HG03108 (cell line): ENCODE data around the gene SLC25A53.

Source experiments
- ATAC-seq: cut with Tn5 transposase; IDR thresholded peaks from one replicate; pipeline ENCODE4 v1.9.1; 2021; ENCODE audit warnings: moderate library complexity; ENCODE audit not compliant: unreplicated experiment

SLC25A53 gene, protein sequence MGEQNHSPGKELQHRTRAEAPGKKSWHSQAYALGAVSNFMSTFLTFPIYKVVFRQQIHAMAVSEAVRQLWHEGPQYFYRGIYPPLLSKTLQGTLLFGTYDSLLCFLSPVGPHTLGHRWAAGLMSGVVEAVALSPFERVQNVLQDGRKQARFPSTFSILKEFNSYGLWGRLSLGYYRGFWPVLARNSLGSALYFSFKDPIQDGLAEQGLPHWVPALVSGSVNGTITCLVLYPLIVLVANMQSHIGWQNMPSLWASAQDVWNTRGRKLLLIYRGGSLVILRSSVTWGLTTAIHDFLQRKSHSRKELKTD

GRCh38 chrX:104156630-104157529, at the start of gene SLC25A53:
TSS of gene SLC25A53 (minus strand) at chrX:104157009. CDS start at chrX:104105257, 51,752 bp downstream.
- peak; percentile 91 for ATAC-seq

DNA sequence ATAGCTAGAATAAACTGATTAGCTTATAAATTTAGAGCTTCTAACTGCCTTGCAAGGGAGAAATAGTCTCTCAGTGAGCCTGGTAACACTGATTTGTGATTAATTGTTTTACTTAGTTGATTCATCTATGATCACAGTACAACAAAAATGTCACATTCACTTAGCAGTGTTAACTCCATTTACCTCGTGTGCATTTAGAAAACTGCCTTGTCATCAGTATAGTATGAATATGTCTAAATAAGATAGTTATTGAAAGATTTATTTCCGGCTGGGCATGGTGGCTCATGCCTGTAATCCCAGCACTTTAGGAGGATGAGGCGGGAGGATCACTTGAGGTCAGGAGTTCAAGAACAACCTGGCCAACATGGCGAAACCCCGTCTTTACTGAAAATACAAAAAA, 48.7 kb upstream of the SLC25A53 start:
- ATAC-seq = no peak

DNA sequence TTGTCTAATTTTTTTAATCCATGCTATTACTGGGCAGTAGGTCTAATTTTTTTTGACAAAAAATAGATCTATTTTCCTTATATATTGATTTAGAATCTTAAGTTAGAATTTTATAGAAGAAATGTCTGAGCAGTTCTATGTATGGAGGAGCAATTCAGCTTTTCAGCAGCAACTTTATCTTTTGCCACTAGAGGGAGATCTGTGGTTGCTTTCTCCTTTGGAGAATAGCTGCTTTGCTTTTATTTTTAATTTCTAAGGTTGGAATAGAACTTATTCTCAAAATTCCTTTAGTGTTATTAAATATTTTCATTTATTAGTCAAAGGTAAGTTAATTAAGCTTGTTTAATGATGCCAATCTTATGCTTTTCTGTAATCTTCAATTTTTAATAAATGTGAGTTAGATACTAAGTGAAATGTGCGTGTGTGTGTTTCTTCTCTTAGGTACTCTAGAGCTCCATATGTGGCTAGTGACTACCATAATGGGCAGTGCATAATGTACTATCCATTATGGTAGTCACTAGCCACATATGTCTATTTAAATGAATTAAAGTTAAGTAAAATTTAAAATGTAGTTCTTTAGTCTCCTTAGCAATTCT, 38.8 kb upstream of the SLC25A53 start:
- ATAC-seq = no peak

GRCh38 chrX:104195013-104195412, 38.2 kb upstream of the SLC25A53 start:
- ATAC-seq = no peak

GRCh38 chrX:104193485-104193884, 36.7 kb upstream of the SLC25A53 start:
- ATAC-seq = no peak

DNA sequence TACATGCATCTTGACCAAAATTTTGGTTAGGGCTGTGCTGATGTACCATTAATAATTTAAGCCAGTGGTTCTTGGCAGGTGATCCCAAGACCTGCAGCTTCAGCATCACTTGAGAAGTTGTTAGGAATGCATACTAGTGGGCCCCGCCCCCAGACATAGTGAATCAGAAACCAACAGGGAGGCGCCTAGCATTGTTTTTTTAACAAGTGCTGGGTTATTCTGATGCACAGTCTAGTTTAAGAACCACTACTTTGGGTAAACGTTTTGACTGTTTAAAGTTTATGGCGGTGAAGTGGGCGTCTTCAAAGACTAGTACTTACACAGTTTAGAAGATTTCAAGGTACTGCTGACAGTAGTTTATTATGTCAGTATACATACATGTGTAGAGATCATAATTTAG, 33.0 kb upstream of the SLC25A53 start:
- no peak for ATAC-seq

GRCh38 chrX:104187931-104188330, 31.1 kb upstream of the SLC25A53 start:
- no peak for ATAC-seq

DNA sequence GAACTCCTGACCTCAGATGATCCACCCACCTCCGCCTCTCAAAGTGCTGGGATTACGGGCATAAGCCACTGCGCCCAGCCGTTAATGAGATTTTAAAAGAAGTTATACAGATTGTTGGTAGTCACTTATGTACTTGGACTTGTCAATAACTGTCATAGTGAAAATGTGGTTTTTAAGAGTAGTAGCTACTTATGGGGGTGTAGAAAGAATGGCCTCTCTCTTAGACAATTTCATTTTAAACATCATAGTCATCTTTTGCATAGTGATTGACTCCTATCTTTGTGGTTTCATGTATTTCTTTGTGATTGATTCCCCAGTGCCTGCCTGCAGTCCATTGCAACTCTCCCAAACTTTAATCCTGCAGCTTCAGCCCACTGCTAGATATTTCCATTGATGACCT, 26.9 kb upstream of the SLC25A53 start:
- ATAC-seq = no peak

DNA sequence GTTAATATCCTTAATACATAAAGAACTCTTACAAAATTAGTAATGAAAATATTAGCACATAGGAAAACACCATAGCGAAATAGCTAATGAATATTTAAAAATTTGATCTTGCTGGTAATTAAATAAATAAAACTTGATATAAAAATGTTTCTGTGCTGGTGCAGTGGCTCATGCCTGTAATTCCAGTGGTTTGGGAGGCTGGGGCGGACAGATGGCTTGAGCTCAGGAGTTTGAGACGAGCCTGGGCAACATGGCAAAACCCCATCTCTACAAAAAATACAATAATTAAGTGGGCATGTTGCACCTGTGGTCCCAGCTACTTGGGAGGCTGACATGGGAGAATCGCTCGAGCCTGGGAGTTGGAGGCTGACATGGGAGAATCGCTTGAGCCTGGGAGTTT, 17.0 kb upstream of the SLC25A53 start:
- ATAC-seq = no peak

DNA sequence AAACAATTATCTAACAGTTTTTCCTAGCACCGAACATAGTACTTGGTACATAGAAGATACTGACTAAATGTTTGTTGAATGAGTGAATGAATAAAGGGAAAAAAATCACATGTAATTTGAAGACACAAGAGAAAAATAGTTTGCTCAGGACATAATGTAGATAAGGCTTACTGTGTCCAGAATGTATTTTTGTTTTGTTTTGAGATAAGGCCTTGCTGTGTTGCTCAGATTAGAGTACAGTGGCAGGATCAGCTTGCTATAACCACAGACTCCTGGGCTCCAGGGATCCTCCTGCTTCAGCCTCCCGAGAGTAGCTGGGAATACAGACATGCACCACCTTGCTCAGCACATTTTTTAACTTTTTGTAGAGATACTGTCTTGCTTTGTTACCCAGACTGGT, 16.0 kb upstream of the SLC25A53 start:
- no peak for ATAC-seq

DNA sequence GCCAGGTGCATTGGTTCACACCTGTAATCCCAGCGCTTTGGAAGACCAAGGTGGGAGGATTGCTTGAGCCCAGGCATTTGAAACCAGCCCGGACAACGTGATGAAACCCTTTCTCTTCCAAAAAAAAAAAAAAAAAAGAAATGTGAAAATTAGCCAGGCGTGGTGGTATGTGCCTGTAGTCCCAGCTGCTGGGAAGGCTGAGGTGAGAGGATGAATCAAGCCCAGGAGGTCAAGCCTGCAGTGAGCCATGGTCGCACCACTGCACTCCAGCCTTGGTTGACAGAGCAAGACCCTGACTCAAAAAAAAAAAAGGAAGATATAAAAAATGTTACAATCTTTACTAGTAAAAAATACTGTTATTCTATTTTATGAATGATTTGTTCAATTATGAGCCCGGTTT, 15.3 kb upstream of the SLC25A53 start:
- no peak for ATAC-seq

GRCh38 chrX:104168127-104168526, 11.3 kb upstream of the SLC25A53 start:
- no peak for ATAC-seq

DNA sequence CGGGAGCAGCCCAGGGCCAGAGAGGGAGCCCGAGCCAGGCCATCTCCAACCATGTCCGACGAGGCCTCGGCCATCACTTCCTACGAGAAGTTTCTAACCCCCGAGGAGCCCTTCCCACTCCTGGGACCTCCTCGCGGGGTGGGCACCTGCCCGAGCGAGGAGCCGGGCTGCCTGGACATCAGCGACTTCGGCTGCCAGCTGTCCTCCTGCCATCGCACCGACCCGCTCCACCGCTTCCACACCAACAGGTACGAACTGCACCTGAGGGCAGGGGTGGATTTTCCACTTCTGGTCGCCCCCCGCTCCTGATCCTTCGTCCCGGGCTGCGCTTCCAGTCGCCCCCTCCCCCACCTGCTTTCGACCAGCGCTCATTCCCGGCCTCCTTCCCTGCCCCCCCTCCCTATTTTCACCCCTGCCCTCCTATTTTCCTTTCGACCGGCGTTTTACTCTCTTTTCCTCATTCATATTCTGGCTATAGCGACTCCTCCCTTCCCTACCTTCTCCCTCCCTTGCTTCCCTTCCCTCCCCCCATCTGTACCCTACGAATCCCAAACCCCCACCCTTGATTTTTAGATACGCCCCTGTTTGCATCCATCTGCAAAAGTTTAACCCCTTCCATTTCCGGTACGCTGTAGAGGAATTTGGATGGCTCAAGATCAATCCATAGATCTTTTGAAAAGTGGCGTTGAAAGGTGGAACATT, 10.1 kb upstream of the SLC25A53 start:
- no peak for ATAC-seq

- ATAC-seq = peak; percentile 96
These were observed 9.3 kb upstream of the SLC25A53 start, which contains the start of gene FAM199X for GRCh38 chrX:104165894-104166734. TSS of gene FAM199X (plus strand) at chrX:104166453. CDS start at chrX:104166786, 333 bp downstream.

DNA sequence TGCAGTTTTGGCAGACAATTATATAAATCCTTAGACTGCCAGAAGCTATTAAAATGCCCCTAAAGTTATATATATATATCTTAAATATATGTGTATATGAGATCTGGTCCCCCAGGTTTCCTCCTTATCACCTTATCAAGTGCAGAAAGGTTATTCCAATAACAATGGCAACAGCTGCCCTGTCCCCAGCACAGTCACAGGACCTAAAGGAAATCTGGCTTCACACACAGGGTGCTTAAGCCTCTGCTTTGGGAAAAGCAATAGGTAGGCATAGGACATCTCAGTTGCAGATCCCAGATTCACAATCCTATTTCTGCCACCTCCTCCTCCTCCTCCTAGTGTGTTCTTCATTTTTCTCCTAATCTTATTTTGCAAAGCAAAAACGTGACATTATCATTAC, 5.8 kb downstream of the SLC25A53 start:
- no peak for ATAC-seq

DNA sequence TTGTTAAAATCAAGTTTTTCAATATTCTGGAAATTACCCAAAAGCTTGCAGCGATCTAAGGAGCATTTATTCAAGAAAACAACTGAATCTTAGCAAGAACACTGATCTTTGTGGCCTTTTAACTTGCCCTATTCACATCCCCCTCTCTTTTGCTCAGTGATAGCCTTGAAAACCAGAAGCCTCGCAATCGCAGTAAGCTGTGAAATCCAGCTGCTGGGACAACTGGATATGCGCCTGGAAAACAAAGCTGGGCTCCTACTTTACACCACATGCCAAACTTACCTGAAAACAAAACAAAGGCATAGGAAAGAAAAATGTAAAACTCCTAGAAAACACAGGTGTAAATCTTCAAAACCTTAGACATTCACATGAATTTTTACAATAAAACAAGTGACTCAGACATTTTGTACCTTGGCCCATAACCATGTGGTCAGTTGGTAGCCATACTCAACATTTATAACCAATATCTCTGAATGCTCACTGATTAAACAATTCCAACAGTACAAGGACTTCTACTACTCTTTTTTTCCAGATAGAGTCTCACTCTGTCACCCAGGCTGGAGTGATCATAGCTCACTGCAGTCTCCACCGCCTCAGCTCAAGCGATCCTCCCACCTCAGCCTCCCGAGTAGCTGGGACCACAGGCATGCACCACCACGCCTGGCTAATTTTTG, 15.6 kb downstream of the SLC25A53 start:
- no peak for ATAC-seq

DNA sequence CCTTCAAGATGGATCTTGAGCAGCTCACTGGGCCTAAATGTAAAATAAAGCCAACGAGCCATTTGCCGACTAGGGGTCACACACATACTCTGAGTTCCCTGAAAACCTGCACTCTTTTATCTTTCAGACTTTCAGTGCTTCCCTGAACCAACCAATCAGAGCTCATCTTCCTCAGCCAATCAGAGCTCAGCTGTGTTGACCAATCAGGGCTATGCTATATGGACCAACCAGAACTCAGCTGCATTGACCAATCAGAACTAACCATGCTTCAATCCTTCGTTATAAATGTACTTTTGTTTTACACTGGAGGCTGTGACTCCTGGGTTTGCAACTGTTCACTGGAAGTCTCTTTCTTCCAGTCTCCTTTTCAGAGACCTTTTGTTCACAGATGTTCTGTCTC, 19.3 kb downstream of the SLC25A53 start:
- no peak for ATAC-seq

DNA sequence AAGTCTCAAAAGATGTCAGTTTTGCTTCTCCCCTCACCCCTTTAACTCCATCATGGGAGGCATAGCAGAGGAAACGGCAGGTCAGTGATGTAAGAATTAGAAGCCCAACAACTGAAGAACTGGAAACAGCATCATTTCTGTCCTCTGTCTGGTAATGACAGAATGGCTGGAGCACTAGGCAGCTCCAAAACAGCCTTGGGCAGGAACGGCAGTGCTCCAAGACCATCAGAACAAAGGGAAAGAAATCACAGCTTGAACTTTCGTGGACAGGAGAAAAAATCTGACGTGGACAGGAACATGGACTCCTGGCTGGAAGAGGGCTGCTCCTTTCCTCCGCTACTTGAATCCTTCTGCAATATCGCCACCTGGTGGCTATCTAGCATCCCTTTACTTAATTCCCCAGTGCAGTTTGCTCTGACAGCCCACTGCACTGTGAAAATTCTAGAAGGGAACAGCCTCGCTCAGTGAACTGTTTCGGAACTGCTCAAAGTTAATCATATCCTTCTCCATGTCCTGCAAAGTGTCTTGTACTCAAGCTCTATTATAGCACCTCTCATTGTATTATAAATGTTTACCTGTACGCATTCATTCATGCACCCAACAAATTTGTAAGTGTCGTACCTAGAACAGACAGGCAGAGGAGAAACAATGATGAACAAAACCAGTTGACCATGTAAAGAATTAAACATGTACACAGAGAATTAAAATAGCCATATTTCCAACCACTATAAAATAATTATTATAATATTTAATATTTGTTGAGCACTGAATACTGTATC, 20.4 kb downstream of the SLC25A53 start:
- peak; percentile 89 for ATAC-seq

DNA sequence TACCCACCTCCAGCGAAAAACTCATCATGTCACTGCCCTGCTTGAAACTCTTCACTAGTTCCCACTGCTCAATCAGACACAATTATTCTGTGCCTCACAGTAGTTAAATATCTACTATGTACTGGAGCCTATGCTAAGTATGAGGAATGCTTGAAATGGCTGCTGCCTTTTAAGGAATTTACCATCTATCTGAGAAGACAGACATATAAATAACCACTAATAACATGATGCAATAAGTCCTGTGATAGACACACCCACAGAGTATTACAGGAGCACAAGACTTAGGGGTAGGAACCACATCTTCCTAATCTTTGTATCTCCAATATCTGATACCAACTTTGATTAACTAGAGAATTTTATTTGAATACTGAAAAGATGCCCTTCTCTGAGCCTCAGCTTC, 21.1 kb downstream of the SLC25A53 start:
- ATAC-seq = no peak
